K562 (cell line): ENCODE data around the gene CTCFL. TPM values are rescaled to one million over a fixed set of nuclear protein-coding genes. Genes with fewer than 3 reads are reported as not detected.

Experiments used
- ATAC-seq: fragments of 200-7000 bp; cut with Tn5 transposase; 3 replicates; pipeline ENCODE4 v1.9.1; 2020; ENCODE audit warnings: moderate library complexity
- BruUV-seq: library from RNA; stranded (reverse); fragments of 400-500 nt; replicated peaks from 2 replicates; lab custom pipeline; 2021; lab: Mats Ljungman, UMichigan
- CTCF ChIA-PET: fragments of 300-600 bp; formaldehyde crosslinking; extraction: SDS; loops from one replicate; lab custom pipeline; 2021; ENCODE audit warnings: low intra/inter-chr PET ratio; lab: Yijun Ruan, JAX
- POLR2A ChIA-PET: fragments of 300-600, 350-650 bp; sonication (Branson Sonifier 250); formaldehyde crosslinking; extraction: SDS; loops from one replicate; lab custom pipeline; 2021; ENCODE audit warnings: antibody characterized with exemption, inconsistent platforms; lab: Yijun Ruan, JAX
- DNase-seq, 4 experiments: peaks; one replicate each; pipeline versions ENCODE4 v3.0.0 to v3.0.0-alpha.2; 2011 to 2018; ENCODE audit warnings: low spot score in 3 of 4, mixed read lengths in 3 of 4; ENCODE audit errors: extremely low read depth in 1 of 4
- FAIRE-seq: peaks from 2 replicates; lab custom pipeline; 2011; peaks lifted over from hg19 to GRCh38; lab: Jason Lieb, UNC
- H2AFZ ChIP-seq: 2 replicates; pipeline ENCODE4 v1.6.0; 2011; ENCODE audit warnings: low read depth, low read length, control low read depth, inconsistent platforms
- H3K27ac ChIP-seq: fragments of 200-600 bp; 3 replicates; pipeline ENCODE4 v1.8.0; 2011; ENCODE audit warnings: low read depth, mild to moderate bottlenecking, control low read depth, inconsistent platforms, low read length, moderate library complexity, mixed read lengths; ENCODE audit errors: extremely low read depth
- H3K27me3 ChIP-seq, 2 experiments: fragments of 300-600 bp in 1 of 2; 2 replicates in 1 of 2; 3 replicates in 1 of 2; pipeline versions ENCODE4 v1.6.0 to v1.8.0; 2011; ENCODE audit warnings: inconsistent platforms in 2 of 2, low read length in 2 of 2, mild to moderate bottlenecking in 1 of 2, mixed read lengths in 1 of 2, moderate library complexity in 1 of 2; ENCODE audit not compliant: control insufficient read depth in 2 of 2, insufficient read depth in 2 of 2
- H3K36me3 ChIP-seq: fragments of 300-600 bp; 3 replicates; pipeline ENCODE4 v1.8.0; 2011; ENCODE audit warnings: mild to moderate bottlenecking, low read length, inconsistent platforms; ENCODE audit not compliant: control insufficient read depth, insufficient read depth
- H3K4me1 ChIP-seq, 2 experiments: fragments of 200-600 bp in 1 of 2; replicated peaks in 1 of 2; 2 replicates in 1 of 2; 3 replicates in 1 of 2; pipeline versions ENCODE4 v1.5.1 to v1.8.0; 2011; ENCODE audit warnings: inconsistent platforms in 2 of 2, low read length in 2 of 2, mild to moderate bottlenecking in 1 of 2, mixed read lengths in 1 of 2, moderate library complexity in 1 of 2; ENCODE audit not compliant: control insufficient read depth in 2 of 2, insufficient read depth in 2 of 2
- H3K4me2 ChIP-seq: 2 replicates; pipeline ENCODE4 v1.6.1; 2011; ENCODE audit warnings: low read length, control low read depth, inconsistent platforms, mixed read lengths; ENCODE audit not compliant: insufficient read depth
- H3K4me3 ChIP-seq: fragments of 200-600 bp; sonication (generic), shearing (Covaris generic); 2 replicates; pipeline ENCODE4 v1.5.1; 2016; ENCODE audit warnings: control low read depth, inconsistent platforms
- H3K79me2 ChIP-seq: fragments of 200-600 bp; 3 replicates; pipeline ENCODE4 v1.8.0; 2011; ENCODE audit warnings: low read length, inconsistent platforms; ENCODE audit not compliant: control insufficient read depth, insufficient read depth
- H3K9ac ChIP-seq, 2 experiments: 2 replicates each; pipeline versions ENCODE4 v1.6.0 to v1.6.1; 2011; ENCODE audit warnings: low read depth in 2 of 2, low read length in 2 of 2, control low read depth in 1 of 2, inconsistent platforms in 1 of 2, mild to moderate bottlenecking in 1 of 2, mixed read lengths in 1 of 2; ENCODE audit not compliant: insufficient read depth in 1 of 2
- H3K9me1 ChIP-seq: one replicate; pipeline ENCODE4 v1.6.0; 2011; ENCODE audit warnings: inconsistent platforms, mild to moderate bottlenecking, low read length, moderate library complexity; ENCODE audit not compliant: control insufficient read depth, insufficient read depth
- H3K9me3 ChIP-seq: replicated peaks from 2 replicates; pipeline ENCODE4 v1.5.1; 2011; ENCODE audit warnings: low read depth, low read length, inconsistent platforms; ENCODE audit not compliant: control insufficient read depth, insufficient read depth
- H4K20me1 ChIP-seq: replicated peaks from 2 replicates; pipeline ENCODE4 v1.6.1; 2011; ENCODE audit warnings: low read length, inconsistent platforms, mixed read lengths; ENCODE audit not compliant: control insufficient read depth, insufficient read depth
- CREM ChIP-seq: IDR thresholded peaks from 2 replicates; pipeline ENCODE4 v1.6.1; 2014; ENCODE audit warnings: antibody characterized with exemption, low read depth
- GABPB2 ChIP-seq: fragments of 250-450 bp; sonication (Bioruptor Pico); conservative IDR thresholded peaks from 2 replicates; pipeline ENCODE4 v1.5.1; 2021; ENCODE audit warnings: mild to moderate bottlenecking
- MCM2 ChIP-seq: fragments of 450-650 bp; IDR thresholded peaks from 2 replicates; pipeline ENCODE4 v1.6.1; 2017; ENCODE audit warnings: low read depth, mild to moderate bottlenecking
- MYC ChIP-seq, 2 experiments: fragments of 250-450 bp in 1 of 2; sonication (Bioruptor Pico) in 1 of 2; IDR thresholded peaks; 2 replicates each; pipeline versions ENCODE4 v1.5.1 to v1.6.1; 2012 to 2021; ENCODE audit warnings: low read depth in 2 of 2, borderline replicate concordance in 1 of 2, improper control_type of control experiment in 1 of 2, low read length in 1 of 2, mild to moderate bottlenecking in 1 of 2, moderate library complexity in 1 of 2
- PCBP1 ChIP-seq: fragments of 200-400 bp; formaldehyde crosslinking; IDR thresholded peaks from 2 replicates; pipeline ENCODE4 v1.6.1; 2018; ENCODE audit warnings: mild to moderate bottlenecking, low read depth, low read length; ENCODE audit not compliant: poor library complexity, severe bottlenecking
- PTRF ChIP-seq: fragments of 450-650 bp; IDR thresholded peaks from 2 replicates; pipeline ENCODE4 v1.6.1; 2016; ENCODE audit warnings: mild to moderate bottlenecking, missing genetic modification characterization, missing compliant biosample characterization
- PYGO2 ChIP-seq: fragments of 450-650 bp; IDR thresholded peaks from 2 replicates; pipeline ENCODE4 v1.6.1; 2016; ENCODE audit warnings: mild to moderate bottlenecking, missing genetic modification characterization, moderate library complexity, missing compliant biosample characterization
- STAG1 ChIP-seq: sonication (generic); formaldehyde crosslinking; IDR thresholded peaks from 2 replicates; pipeline ENCODE4 v1.5.0; 2020; ENCODE audit warnings: missing genetic modification reagents, borderline replicate concordance
- TEAD4 ChIP-seq, 2 experiments: sonication (generic) in 1 of 2; formaldehyde crosslinking in 1 of 2; IDR thresholded peaks; 2 replicates each; pipeline versions ENCODE4 v1.6.1 to v1.8.0; 2012 to 2022; ENCODE audit warnings: borderline replicate concordance in 1 of 2, inconsistent platforms in 1 of 2, low read length in 1 of 2, mild to moderate bottlenecking in 1 of 2, missing genetic modification reagents in 1 of 2
- ZBED1 ChIP-seq: IDR thresholded peaks from 2 replicates; pipeline ENCODE4 v1.6.1; 2014
- ZNF121 ChIP-seq: sonication (generic); formaldehyde crosslinking; conservative IDR thresholded peaks from 2 replicates; pipeline ENCODE4 v1.8.0; 2022; ENCODE audit warnings: missing genetic modification reagents
- ZNF263 ChIP-seq: sonication (generic); formaldehyde crosslinking; IDR thresholded peaks from 2 replicates; pipeline ENCODE4 v1.8.0; 2022; ENCODE audit warnings: mild to moderate bottlenecking, missing genetic modification reagents, borderline replicate concordance
- ZNF551 ChIP-seq: fragments of 250-450 bp; sonication (Bioruptor Pico); IDR thresholded peaks from 2 replicates; pipeline ENCODE4 v1.5.0; 2021; ENCODE audit warnings: mild to moderate bottlenecking, moderate library complexity
- ZNF57 ChIP-seq: fragments of 450-650 bp; formaldehyde crosslinking; IDR thresholded peaks from 2 replicates; pipeline ENCODE4 v1.4.0; 2020; ENCODE audit warnings: mild to moderate bottlenecking, moderate library complexity
- WGBS: fragments of 100-300 bp; shearing (Covaris generic); methylation state at CpG from one replicate; pipeline ENCODE4 v1.1.6; 2016; ENCODE audit warnings: low coverage, mixed read lengths; ENCODE audit not compliant: insufficient coverage; ENCODE audit errors: missing lambda C conversion rate; 5-methylcytosine and 5-hydroxymethylcytosine counted together
- in situ Hi-C: fragments of 300-500 bp; cut with MboI; formaldehyde crosslinking; loops from 4 replicates; pipeline ENCODE4 v1.15.0; 2018; ENCODE audit warnings: inconsistent platforms, mixed read lengths
- intact Hi-C: fragments of 100-400 bp; cut with micrococcal nuclease; formaldehyde crosslinking; loops from 2 replicates; pipeline ENCODE4 v1.14.2; 2022
- polyA plus RNA-seq, 8 experiments: library from polyadenylated mRNA; depleted of rRNA in 4 of 8; stranded (reverse) in 5 of 8; unstranded in 3 of 8; fragments of >200 nt; fragmentation: Nextera tagmentation in 2 of 8; fragmentation: Illumina TruSeq in 1 of 8; extraction: Ambion mirVana in 2 of 8; extraction: Trizol in 1 of 8; gene quantifications; 2 replicates each; pipeline versions ENCODE4 v1.2.1 to v1.2.3, GENCODE V29; 2011 to 2014; ENCODE audit warnings: inconsistent platforms in 1 of 8, missing spikeins in 1 of 8
- total RNA-seq, 7 experiments: library from RNA; depleted of rRNA in 6 of 7; stranded (reverse); fragments of >200 nt in 6 of 7; fragmentation: Illumina TruSeq in 2 of 7; extraction: Trizol in 2 of 7; gene quantifications; 2 replicates each; pipeline versions ENCODE4 v1.2.1 to v1.2.3, GENCODE V29; 2011 to 2021; ENCODE audit warnings: low replicate concordance in 1 of 7
- TF ChIP-seq, protein P1 (sequence below): sonication (generic); formaldehyde crosslinking; IDR thresholded peaks from 2 replicates; pipeline ENCODE4 v1.8.0; 2022; ENCODE audit warnings: mild to moderate bottlenecking, missing genetic modification reagents, borderline replicate concordance
- TF ChIP-seq, protein P2 (sequence below): fragments of 250-450 bp; sonication (Bioruptor Pico); IDR thresholded peaks from 2 replicates; pipeline ENCODE4 v1.8.0; 2022; ENCODE audit warnings: inconsistent platforms, mild to moderate bottlenecking, moderate library complexity, borderline replicate concordance

Gene CTCFL
- total and polyA plus RNA-seq, 9 of the 15 experiments (the other 6 are each of a cell fraction or from before 2014, with no cell fraction given), result 42.4 to 188 (median 111) TPM

DNA sequence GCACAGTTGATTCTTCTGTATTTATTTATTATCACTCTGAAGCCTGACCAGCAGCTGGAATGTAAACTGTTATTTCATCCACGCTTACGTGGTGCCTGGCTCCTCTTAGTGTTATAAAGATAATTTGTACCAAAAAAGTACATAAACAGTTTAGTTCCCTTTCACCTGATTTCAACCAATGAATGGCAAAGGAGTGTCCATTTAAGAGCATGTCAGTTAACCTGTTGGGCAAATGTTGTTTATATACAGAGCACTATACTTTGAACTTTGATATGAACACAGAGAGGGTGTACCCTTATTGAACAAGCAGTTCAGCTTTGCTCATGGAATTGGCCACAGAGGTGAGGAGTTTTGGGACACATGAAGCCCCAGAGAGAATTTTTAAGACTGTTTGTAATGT is 7.2 kb upstream of the CTCFL start (continued):
- TF ChIP-seq TEAD4 (IDR thresholded peaks at IDR 0.05; ENCODE audit: low read length) (no peak), TEAD4 (CRISPR knock-in tag; IDR thresholded peaks at IDR 0.05; ENCODE audit: borderline replicate concordance) (no peak)
- TF ChIP-seq, all 486 proteins: peak for 0

DNA sequence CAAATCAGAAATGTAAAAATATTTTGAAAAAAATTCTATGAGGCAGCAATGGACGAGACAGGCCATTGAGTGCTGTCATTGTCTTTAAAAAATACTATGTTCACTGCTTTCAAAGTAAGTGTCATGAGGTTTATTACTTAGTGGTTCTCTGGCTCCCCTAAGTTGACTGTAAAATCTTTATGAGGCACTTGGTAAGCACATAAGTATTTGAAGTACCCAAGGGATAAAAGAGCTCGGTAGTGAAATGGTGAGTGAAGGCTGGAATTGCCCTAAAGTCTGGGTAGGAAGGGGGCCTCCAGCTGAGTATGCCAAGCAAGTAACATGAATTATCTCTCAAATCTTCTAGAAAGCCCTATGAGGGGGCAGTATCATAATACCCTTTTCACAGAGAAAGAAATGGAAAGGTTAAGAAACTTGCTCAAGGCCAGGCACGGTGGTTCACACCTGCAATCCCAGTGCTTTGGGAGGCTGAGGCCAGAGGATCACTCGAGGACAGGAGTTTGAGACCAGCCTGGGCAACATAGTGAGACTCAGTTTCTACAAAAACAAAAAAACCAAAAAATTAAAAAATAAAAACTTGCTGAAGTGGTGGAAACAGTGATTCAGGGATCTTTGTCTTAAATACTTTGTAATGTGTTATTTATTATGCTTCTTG is 5.5 kb upstream of the CTCFL start:
- no peak for DNase-seq

More for the DNA sequence above, 5.5 kb upstream of the CTCFL start:
- BruUV-seq, result no TSS peak
- H3K9ac ChIP-seq, result no peak overlapping the region
- no peaks in the 10 kb centered on the region for H4K20me1 ChIP-seq
- no peak for FAIRE-seq
- H3K4me2 ChIP-seq, result no peak overlapping the region
- H3K4me1 ChIP-seq, result peaks cover 4 to 17% of the 10 kb centered on the region in 2 experiments; a peak in 4 of 5 replicates
- ChIA-PET POLR2A (no interaction called here), CTCF (interaction anchor here (1.0 kb wide), 1 partner anchor 64 kb away, joined by 3 read pairs; no protein-coding TSS in a partner anchor)
- WGBS, result 25% methylated on average over 4 of the region's 4 CpGs
- peaks cover 1% of the 10 kb centered on the region for H3K9me3 ChIP-seq
- H3K9me1 ChIP-seq, result no peaks in the 10 kb centered on the region
- intact Hi-C loops, result no loop called here
- no peak for TF ChIP-seq PCBP1
- no peak for TF ChIP-seq GABPB2
- TF ChIP-seq PTRF (tag), result no peak
- no peak for TF ChIP-seq ZBED1
- no peak for TF ChIP-seq ZNF57 (CRISPR knock-in tag)
- TF ChIP-seq ZNF121 (CRISPR knock-in tag), result no peak
- TF ChIP-seq, protein P1, sequence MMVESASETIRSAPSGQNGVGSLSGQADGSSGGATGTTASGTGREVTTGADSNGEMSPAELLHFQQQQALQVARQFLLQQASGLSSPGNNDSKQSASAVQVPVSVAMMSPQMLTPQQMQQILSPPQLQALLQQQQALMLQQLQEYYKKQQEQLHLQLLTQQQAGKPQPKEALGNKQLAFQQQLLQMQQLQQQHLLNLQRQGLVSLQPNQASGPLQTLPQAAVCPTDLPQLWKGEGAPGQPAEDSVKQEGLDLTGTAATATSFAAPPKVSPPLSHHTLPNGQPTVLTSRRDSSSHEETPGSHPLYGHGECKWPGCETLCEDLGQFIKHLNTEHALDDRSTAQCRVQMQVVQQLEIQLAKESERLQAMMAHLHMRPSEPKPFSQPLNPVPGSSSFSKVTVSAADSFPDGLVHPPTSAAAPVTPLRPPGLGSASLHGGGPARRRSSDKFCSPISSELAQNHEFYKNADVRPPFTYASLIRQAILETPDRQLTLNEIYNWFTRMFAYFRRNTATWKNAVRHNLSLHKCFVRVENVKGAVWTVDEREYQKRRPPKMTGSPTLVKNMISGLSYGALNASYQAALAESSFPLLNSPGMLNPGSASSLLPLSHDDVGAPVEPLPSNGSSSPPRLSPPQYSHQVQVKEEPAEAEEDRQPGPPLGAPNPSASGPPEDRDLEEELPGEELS, result no peak
- TF ChIP-seq CREM, result no peak
- no peak for TF ChIP-seq STAG1 (CRISPR knock-in tag)
- no peak for TF ChIP-seq PYGO2 (tag)
- TF ChIP-seq MCM2, result no peak
- TF ChIP-seq ZNF551 (CRISPR knock-in tag), result no peak
- TF ChIP-seq MYC (IDR thresholded peaks at IDR 0.05; ENCODE audit: low read depth, low read length), result no peak
- TF ChIP-seq MYC (CRISPR knock-in tag; IDR thresholded peaks at IDR 0.05; ENCODE audit: borderline replicate concordance, low read depth), result no peak
- TF ChIP-seq ZNF263 (CRISPR knock-in tag), result no peak
- TF ChIP-seq, protein P2, sequence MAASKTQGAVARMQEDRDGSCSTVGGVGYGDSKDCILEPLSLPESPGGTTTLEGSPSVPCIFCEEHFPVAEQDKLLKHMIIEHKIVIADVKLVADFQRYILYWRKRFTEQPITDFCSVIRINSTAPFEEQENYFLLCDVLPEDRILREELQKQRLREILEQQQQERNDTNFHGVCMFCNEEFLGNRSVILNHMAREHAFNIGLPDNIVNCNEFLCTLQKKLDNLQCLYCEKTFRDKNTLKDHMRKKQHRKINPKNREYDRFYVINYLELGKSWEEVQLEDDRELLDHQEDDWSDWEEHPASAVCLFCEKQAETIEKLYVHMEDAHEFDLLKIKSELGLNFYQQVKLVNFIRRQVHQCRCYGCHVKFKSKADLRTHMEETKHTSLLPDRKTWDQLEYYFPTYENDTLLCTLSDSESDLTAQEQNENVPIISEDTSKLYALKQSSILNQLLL (CRISPR knock-in tag), result no peak
- TF ChIP-seq, all 486 proteins: peak for 0
- no peaks in the 10 kb centered on the region for H3K79me2 ChIP-seq
- no peaks in the 10 kb centered on the region for H3K27me3 ChIP-seq
- no peak overlapping the region for H3K4me3 ChIP-seq
- no peaks in the 10 kb centered on the region for H3K36me3 ChIP-seq
- H3K27ac ChIP-seq, result no peak overlapping the region
- ATAC-seq, result no peak
- in situ Hi-C loops, result loop anchor here (5.0 kb wide), 1 partner anchor 62 kb away; no protein-coding TSS in a partner anchor
- no peak overlapping the region for H2AFZ ChIP-seq
